OCI-LY3 (cell line): ENCODE measurements around the gene LPCAT1.

Experiments
- CTCF ChIP-seq: fragments of 200-600, 300-600 bp; sonication (generic); IDR thresholded peaks from 2 replicates; pipeline ENCODE4 v1.5.1; 2014; ENCODE audit warnings: antibody characterized with exemption, low read length, low read depth
- EZH2phosphoT487 ChIP-seq: fragments of 200-600 bp; shearing (Covaris generic); IDR thresholded peaks from 2 replicates; pipeline ENCODE4 v1.6.1; 2018; ENCODE audit warnings: antibody characterized with exemption, mixed run types, low read depth

GRCh38 chr5:1532384-1532783 lies 8.6 kb upstream of the LPCAT1 start:
- no peak for TF ChIP-seq CTCF
- TF ChIP-seq EZH2phosphoT487, result no peak
